Neutrophil (primary cell): ENCODE results near the gene KBTBD7.
A peak's percentile ranks its signal among the peaks of the same experiment; 100 is the strongest.

Source experiments
- H3K27ac ChIP-seq: fragments of 200-600 bp; sonication (generic); 2 replicates; pipeline ENCODE4 v1.5.1; 2016; ENCODE audit warnings: mild to moderate bottlenecking, moderate library complexity
- H3K27me3 ChIP-seq: fragments of 200-600 bp; sonication (generic); 2 replicates; pipeline ENCODE4 v1.6.0; 2016; ENCODE audit warnings: mild to moderate bottlenecking
- H3K36me3 ChIP-seq: fragments of 200-600 bp; sonication (generic); 2 replicates; pipeline ENCODE4 v1.5.1; 2017
- H3K4me1 ChIP-seq, 2 experiments: fragments of 200-600 bp in 1 of 2; sonication (generic) in 1 of 2; 1 replicate in 1 of 2; 2 replicates in 1 of 2; pipeline versions ENCODE4 v1.5.1 to v1.6.1; 2013 to 2016; ENCODE audit warnings: low read depth in 1 of 2, low read length in 1 of 2, mild to moderate bottlenecking in 1 of 2, moderate library complexity in 1 of 2; ENCODE audit not compliant: control insufficient read depth in 1 of 2, insufficient read depth in 1 of 2
- H3K4me3 ChIP-seq, 2 experiments: fragments of 200-600 bp in 1 of 2; sonication (generic) in 1 of 2; 1 replicate in 1 of 2; 2 replicates in 1 of 2; pipeline ENCODE4 v1.5.1; 2013 to 2016; ENCODE audit warnings: low read depth in 1 of 2, low read length in 1 of 2, mild to moderate bottlenecking in 1 of 2, moderate library complexity in 1 of 2
- H3K9me3 ChIP-seq: fragments of 200-600 bp; sonication (generic); 2 replicates; pipeline ENCODE4 v1.5.1; 2016
- TF ChIP-seq, protein P1 (sequence below): fragments of 200-600 bp; sonication (generic); IDR thresholded peaks from 2 replicates; pipeline ENCODE4 v1.5.1; 2016; ENCODE audit warnings: antibody characterized with exemption

KBTBD7 gene

DNA sequence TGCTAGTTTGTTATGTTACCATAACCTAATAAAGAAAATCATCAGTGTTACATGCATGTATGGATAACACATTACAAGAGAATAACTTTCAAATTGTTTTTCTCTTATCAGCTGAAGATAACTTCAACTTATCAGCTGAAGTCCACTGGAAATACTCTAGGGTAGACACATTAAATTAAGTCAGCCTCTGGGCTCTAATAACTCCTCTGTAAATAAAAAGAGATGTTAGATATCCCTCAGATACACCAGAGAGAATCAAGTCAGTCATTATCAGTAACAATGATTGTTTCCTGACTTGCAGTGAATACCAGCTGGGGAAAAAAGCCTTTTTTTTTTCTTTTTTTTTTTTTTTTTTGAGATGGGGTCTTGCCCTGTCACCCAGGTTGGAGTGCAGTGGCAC, 1.6 kb upstream of the KBTBD7 start:
- TF ChIP-seq, protein P1, sequence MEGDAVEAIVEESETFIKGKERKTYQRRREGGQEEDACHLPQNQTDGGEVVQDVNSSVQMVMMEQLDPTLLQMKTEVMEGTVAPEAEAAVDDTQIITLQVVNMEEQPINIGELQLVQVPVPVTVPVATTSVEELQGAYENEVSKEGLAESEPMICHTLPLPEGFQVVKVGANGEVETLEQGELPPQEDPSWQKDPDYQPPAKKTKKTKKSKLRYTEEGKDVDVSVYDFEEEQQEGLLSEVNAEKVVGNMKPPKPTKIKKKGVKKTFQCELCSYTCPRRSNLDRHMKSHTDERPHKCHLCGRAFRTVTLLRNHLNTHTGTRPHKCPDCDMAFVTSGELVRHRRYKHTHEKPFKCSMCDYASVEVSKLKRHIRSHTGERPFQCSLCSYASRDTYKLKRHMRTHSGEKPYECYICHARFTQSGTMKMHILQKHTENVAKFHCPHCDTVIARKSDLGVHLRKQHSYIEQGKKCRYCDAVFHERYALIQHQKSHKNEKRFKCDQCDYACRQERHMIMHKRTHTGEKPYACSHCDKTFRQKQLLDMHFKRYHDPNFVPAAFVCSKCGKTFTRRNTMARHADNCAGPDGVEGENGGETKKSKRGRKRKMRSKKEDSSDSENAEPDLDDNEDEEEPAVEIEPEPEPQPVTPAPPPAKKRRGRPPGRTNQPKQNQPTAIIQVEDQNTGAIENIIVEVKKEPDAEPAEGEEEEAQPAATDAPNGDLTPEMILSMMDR = no peak
- Histone ChIP-seq H3K4me1 (peaks cover 93 to 96% of the 10 kb centered on the region in 2 experiments), H3K4me3 (no peak overlapping the region), H3K36me3 (no peaks in the 10 kb centered on the region), H3K9me3 (no peaks in the 10 kb centered on the region), H3K27ac (peak overlapping the region; percentile 2), H3K27me3 (no peaks in the 10 kb centered on the region)

DNA sequence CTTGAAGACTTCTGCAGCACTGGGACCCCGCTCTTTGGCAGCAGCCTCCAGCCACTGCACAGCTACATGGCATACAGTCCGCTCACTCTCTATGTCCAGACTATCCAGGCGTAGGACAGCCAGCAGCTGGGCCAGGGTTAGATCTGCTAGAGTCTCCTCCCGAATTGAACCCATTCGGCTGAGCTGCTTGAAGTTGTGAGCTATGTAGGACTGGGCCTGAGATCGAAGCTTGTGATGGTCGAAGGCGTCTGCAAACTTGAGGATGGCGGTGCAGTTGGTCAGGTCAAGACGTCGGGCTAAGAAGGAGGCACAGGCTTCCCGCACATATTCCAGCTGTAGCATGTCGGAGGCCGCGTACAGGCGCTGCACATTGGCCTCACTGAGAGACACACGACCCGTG, 900 bp downstream of the KBTBD7 start:
- peak overlapping the region; percentile 86 to 91 for H3K4me3 ChIP-seq
- peak overlapping the region; percentile 91 for H3K27ac ChIP-seq
- no peaks in the 10 kb centered on the region for H3K36me3 ChIP-seq
- peaks cover 83 to 89% of the 10 kb centered on the region in 2 experiments for H3K4me1 ChIP-seq
- TF ChIP-seq, protein P1 = no peak
- H3K27me3 ChIP-seq = no peaks in the 10 kb centered on the region
- no peaks in the 10 kb centered on the region for H3K9me3 ChIP-seq

DNA sequence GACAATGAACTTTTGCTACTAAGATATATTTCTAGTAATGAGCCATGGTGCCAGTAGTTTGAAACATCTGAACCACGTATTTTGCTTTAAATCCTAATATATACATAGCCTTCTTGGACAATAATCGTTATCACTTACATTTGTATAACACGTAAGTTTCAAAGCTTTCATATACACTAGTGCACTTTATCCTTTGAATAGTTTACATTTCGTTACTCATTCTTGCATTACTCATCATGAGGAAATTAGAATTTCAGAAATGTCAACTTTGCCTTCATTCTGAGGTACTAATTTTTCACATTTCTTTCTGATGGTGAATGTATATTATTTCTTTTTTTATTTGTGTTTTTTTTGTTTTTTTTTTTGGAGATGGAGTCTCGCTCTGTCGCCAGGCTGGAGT, 5.8 kb downstream of the KBTBD7 start:
- TF ChIP-seq, protein P1 = no peak
- Histone ChIP-seq H3K27me3 (no peaks in the 10 kb centered on the region), H3K9me3 (no peaks in the 10 kb centered on the region), H3K36me3 (no peaks in the 10 kb centered on the region), H3K27ac (no peak overlapping the region), H3K4me3 (no peak overlapping the region), H3K4me1 (peaks cover 39 to 43% of the 10 kb centered on the region in 2 experiments)

DNA sequence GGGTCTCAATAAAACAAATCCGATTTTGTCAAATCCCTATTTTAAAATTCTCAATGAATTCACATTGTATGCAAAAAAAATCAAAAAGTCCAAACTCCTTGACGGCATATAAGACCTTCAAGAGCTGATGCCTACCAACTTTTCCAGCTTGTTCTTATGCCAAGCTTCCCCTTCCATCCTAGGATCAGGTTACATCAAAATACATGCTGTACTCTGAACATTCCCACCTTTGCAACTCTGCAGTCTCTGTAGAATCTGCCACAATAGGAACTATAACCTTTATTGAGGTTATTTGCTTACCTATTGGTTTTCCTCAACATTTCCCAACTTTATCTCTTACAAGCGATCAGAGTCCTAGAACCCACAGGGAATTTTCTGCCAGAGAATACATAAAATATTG, 7.9 kb downstream of the KBTBD7 start:
- H3K4me1 ChIP-seq = peaks cover 19 to 22% of the 10 kb centered on the region in 2 experiments
- TF ChIP-seq, protein P1 = no peak

DNA sequence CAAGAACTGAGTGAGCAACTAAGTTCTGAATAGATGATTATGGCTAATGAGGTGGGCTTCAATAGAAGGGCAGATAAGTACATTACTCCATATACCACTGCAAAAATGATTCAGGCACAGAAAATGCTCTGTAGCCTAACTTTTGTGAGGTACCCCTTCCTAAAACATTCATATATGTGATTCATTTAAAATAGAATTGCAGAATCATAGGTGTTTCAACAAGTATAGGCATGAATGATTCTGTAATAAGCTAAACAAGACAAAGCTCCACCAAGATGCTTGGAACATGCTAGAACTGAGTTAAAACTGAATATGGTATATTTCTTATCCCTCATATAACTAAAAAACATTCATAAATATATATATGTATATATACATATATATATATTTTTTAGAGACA, 12.1 kb downstream of the KBTBD7 start:
- Histone ChIP-seq H3K27me3 (no peaks in the 10 kb centered on the region), H3K4me1 (peaks cover 30 to 35% of the 10 kb centered on the region in 2 experiments), H3K9me3 (no peaks in the 10 kb centered on the region), H3K4me3 (no peak overlapping the region), H3K27ac (no peak overlapping the region), H3K36me3 (no peaks in the 10 kb centered on the region)
- TF ChIP-seq, protein P1 = no peak

More for the DNA sequence above, 7.9 kb downstream of the KBTBD7 start:
- Histone ChIP-seq H3K36me3 (no peaks in the 10 kb centered on the region), H3K27ac (no peak overlapping the region), H3K4me3 (no peak overlapping the region), H3K9me3 (no peaks in the 10 kb centered on the region), H3K27me3 (no peaks in the 10 kb centered on the region)
